Kidney epithelial cell (primary cell): ENCODE results near the gene OR14A16. TPM values are rescaled to one million over a fixed set of nuclear protein-coding genes. Genes with fewer than 3 reads are reported as not detected.

Experiments used
- DNase-seq: peaks from one replicate; pipeline ENCODE4 v3.0.0-alpha.2; 2010; ENCODE audit warnings: low read depth
- H3K27me3 ChIP-seq: 2 replicates; pipeline ENCODE4 v1.6.0; 2011; ENCODE audit warnings: low read length; ENCODE audit not compliant: control insufficient read depth, insufficient read depth
- H3K36me3 ChIP-seq: 2 replicates; pipeline ENCODE4 v1.5.1; 2011; ENCODE audit warnings: low read length; ENCODE audit not compliant: control insufficient read depth, insufficient read depth
- H3K4me3 ChIP-seq: 2 replicates; pipeline ENCODE4 v1.5.1; 2011; ENCODE audit warnings: low read depth, mild to moderate bottlenecking, control low read depth, low read length
- total RNA-seq: library from RNA; depleted of rRNA; stranded (reverse); fragments of >200 nt; gene quantifications from 2 replicates; pipeline ENCODE4 v1.2.3, GENCODE V29; 2015
- TF ChIP-seq, protein P1 (sequence below): IDR thresholded peaks from 2 replicates; pipeline ENCODE4 v1.5.1; 2011; ENCODE audit warnings: mild to moderate bottlenecking, moderate library complexity, low read length, control low read depth, inconsistent platforms; ENCODE audit not compliant: insufficient read depth, poor library complexity, severe bottlenecking

The OR14A16 gene
- total RNA-seq, 1 donor from 2014 or later: not detected

GRCh38 chr1:247857069-247857984 lies 33.4 kb upstream of the OR14A16 start, which contains the start of gene TRIM58:
TSS of gene TRIM58 (plus strand) at chr1:247857187. CDS start at chr1:247857247, 60 bp downstream.
- H3K27me3 ChIP-seq: no peaks in the 10 kb centered on the region
- no peaks in the 10 kb centered on the region for H3K36me3 ChIP-seq
- peak within 1 kb of the TSS; percentile 71 for H3K4me3 ChIP-seq
- no peak for DNase-seq
- TF ChIP-seq, protein P1, sequence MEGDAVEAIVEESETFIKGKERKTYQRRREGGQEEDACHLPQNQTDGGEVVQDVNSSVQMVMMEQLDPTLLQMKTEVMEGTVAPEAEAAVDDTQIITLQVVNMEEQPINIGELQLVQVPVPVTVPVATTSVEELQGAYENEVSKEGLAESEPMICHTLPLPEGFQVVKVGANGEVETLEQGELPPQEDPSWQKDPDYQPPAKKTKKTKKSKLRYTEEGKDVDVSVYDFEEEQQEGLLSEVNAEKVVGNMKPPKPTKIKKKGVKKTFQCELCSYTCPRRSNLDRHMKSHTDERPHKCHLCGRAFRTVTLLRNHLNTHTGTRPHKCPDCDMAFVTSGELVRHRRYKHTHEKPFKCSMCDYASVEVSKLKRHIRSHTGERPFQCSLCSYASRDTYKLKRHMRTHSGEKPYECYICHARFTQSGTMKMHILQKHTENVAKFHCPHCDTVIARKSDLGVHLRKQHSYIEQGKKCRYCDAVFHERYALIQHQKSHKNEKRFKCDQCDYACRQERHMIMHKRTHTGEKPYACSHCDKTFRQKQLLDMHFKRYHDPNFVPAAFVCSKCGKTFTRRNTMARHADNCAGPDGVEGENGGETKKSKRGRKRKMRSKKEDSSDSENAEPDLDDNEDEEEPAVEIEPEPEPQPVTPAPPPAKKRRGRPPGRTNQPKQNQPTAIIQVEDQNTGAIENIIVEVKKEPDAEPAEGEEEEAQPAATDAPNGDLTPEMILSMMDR: no peak

DNA sequence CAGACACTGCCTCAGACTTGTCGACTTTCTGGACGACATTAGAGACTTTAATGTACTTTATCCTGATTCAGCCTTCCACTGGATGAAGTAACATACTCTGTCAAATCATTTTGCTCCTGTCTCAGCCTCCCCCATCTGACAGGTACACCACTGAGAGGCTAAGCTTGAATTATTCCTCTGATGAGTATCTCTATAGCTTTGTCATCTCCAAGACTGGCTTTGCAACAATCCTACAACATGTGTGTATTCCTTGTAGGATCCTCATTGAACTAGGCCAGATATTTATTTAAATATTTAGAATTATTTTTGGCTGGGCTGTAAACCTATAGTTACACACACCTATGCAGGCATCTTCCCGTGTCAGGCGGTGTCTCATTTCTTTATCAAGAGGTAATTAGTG lies 32.0 kb upstream of the OR14A16 start:
- Histone ChIP-seq H3K27me3 (no peaks in the 10 kb centered on the region), H3K4me3 (no peak overlapping the region), H3K36me3 (no peaks in the 10 kb centered on the region)
- TF ChIP-seq, protein P1: no peak
- no peak for DNase-seq

- no peaks in the 10 kb centered on the region for H3K27me3 ChIP-seq
- H3K4me3 ChIP-seq: no peak overlapping the region
- TF ChIP-seq, protein P1: no peak
- DNase-seq: no peak
- H3K36me3 ChIP-seq: no peaks in the 10 kb centered on the region
Measured at GRCh38 chr1:247854899-247855545, 31.1 kb upstream of the OR14A16 start.

DNA sequence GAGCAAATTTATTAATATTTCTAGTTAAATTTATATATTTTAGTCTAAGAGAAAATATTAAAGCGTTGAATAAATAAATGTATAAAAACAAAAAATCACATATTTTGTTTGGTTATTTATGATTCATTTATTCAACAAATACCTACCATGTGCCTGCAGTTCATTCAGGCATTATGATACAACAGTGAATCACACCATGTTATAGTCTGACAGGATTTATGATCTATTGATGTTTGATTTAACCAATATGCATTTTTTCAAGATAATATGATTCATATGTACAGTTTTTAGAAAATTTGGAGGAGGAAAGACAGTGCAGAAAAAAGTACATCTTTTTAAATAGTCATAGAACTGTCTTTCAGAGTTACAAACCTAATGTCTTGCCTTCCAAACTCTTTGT lies 25.7 kb upstream of the OR14A16 start:
- DNase-seq: no peak
- H3K4me3 ChIP-seq: no peak overlapping the region
- TF ChIP-seq, protein P1: no peak
- H3K36me3 ChIP-seq: no peaks in the 10 kb centered on the region
- no peaks in the 10 kb centered on the region for H3K27me3 ChIP-seq

DNA sequence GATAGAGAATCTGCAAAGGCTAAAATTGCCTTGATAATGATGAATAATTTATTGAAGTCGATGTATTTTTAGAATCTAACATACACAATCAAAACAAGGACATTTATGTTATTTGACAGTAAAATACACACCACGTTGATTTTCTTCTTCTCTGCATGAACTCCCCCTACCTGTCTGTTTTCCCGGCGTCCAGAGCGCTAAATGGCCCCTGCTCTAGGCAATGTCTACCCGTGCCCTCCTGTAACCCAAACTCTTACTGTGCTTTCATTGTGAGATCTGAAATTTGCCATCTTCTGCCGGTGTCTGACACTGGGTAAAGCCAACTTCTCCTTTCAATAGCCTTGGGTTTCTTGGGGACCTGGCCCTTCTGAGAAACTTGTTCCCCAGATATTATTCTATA lies 24.4 kb upstream of the OR14A16 start:
- Histone ChIP-seq H3K36me3 (no peaks in the 10 kb centered on the region), H3K27me3 (no peaks in the 10 kb centered on the region), H3K4me3 (no peak overlapping the region)
- TF ChIP-seq, protein P1: no peak
- no peak for DNase-seq

DNA sequence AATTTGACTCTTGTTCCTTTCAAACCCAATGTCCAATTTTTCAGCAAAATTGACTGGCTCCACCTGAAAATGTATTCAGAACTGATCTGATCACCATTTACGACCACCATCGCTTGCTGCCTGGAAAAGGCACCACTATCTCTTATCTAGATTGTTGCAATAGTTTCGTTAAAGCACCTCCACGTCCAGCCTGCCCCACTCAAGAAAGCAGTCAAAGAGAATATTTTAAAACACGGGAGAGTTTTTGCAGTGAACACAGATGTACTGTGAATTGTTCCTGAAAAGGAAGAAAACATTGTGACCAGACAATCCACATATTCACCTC lies 21.7 kb upstream of the OR14A16 start:
- TF ChIP-seq, protein P1: no peak
- no peaks in the 10 kb centered on the region for H3K27me3 ChIP-seq
- no peak overlapping the region for H3K4me3 ChIP-seq
- DNase-seq: no peak
- H3K36me3 ChIP-seq: no peaks in the 10 kb centered on the region
